GM19328 (cell line): ENCODE data around the gene ACOT7.
"Not testable (repeated sequence)": the region's sequence is repeated elsewhere in the genome, so short reads cannot be mapped to it uniquely, and the experiment has no call there.

Source experiments
- ATAC-seq: cut with Tn5 transposase; IDR thresholded peaks from one replicate; pipeline ENCODE4 v1.9.1; 2021; ENCODE audit warnings: mild to moderate bottlenecking, moderate library complexity; ENCODE audit not compliant: unreplicated experiment

The ACOT7 gene, protein sequence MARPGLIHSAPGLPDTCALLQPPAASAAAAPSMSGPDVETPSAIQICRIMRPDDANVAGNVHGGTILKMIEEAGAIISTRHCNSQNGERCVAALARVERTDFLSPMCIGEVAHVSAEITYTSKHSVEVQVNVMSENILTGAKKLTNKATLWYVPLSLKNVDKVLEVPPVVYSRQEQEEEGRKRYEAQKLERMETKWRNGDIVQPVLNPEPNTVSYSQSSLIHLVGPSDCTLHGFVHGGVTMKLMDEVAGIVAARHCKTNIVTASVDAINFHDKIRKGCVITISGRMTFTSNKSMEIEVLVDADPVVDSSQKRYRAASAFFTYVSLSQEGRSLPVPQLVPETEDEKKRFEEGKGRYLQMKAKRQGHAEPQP

GRCh38 chr1:6393400-6394187 lies at the start of gene ACOT7:
ACOT7 (minus strand) TSS chr1:6393767; CDS start chr1:6393399, 368 bp downstream.
- peak; percentile 75 for ATAC-seq

GRCh38 chr1:6441586-6441985 lies 48.0 kb upstream of the ACOT7 start:
- no peak for ATAC-seq

GRCh38 chr1:6440198-6441126 lies 46.9 kb upstream of the ACOT7 start:
- ATAC-seq = no peak

DNA sequence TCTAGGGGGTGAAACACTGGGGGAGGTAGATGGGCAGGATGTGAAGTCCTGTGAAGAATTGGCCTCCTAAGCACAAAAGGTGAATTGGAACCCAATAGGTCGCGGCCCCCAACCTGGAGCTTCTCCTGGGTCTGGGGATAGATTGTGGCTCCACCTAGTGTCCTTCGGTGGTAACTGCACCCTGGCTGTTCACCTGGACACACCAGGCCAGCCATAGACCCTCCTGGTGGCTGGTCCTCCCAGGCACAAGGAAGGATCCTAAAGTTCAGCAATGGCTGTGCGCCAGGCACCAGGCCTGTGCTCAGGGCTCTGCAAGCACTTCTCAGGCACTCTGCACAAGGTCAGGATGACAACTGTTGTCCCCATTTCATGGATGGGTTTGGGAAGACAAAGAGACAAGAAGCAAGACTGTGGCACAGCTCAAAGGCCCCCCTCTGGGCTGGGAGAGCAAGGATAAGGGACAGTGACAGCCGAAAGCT lies 44.5 kb upstream of the ACOT7 start:
- no peak for ATAC-seq

GRCh38 chr1:6437012-6437700 lies 43.6 kb upstream of the ACOT7 start:
- ATAC-seq = not testable (repeated sequence)

GRCh38 chr1:6436277-6436676 lies 42.7 kb upstream of the ACOT7 start:
- ATAC-seq = not testable (repeated sequence)

GRCh38 chr1:6435547-6435946 lies 42.0 kb upstream of the ACOT7 start:
- no peak for ATAC-seq

DNA sequence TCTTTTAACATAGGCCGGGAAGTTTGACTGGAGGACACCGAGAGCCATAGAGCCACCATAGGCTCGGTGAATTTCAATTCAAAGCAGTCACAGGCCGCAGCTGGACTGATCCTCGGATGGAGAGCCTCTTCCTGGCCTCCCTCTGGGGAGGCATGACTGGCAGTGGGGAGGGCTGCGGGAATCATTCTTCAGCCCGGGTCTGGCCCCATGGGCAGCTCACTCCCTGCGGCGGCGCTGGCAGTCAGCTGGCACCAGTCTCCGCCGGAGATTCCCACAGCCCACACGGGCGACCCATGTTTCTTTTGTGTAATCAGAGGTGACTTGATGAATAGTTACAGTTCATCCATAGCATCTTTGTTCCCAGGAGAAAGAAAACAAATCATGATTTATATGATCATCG lies 41.6 kb upstream of the ACOT7 start:
- ATAC-seq = no peak

GRCh38 chr1:6434186-6434585 lies 40.6 kb upstream of the ACOT7 start:
- no peak for ATAC-seq

DNA sequence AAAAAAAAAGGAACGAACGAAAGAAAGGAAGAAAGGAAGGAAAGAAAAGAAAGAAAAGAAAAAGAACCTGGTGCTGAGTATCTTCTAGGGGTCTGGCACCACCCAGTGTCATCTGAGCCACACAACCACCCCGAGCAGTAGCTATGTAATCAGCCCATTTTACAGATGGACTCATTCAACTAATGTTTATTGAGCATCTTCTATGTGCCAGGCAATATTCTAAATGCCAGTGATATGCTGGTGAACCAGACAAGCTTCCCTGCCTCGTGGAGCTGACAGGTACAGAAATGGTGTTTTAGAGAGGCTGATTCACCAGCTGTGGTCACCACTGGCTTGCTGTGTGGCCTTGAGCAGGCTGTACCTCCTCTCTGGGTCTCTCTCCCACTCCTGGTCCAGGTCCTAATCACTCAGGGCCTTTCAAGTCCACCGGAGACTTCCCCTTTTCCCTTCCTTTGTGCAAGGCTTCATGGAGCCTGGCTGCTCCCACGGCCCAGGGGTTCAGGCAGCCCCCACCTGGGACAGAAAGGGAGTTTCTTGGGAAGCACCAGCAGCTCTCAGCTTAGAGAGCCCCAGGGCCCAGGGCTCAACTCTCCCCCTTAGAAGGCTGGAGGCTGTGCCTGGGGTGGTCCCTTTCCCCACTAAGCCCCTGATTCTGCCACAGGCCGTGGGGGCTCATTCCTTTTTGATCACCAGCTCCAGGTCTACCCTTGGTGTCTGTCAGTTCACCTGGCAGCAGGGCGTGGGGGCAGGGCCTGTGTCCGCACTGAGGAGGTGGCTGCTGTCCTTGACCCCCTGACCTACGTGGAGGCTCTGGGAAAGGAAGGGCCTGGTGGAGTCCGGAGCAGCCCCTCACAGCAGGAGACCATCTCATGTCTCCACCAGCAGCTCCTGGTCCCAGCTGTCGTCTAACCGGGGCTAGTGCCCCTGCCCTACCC lies 38.3 kb upstream of the ACOT7 start:
- not testable (repeated sequence) for ATAC-seq

DNA sequence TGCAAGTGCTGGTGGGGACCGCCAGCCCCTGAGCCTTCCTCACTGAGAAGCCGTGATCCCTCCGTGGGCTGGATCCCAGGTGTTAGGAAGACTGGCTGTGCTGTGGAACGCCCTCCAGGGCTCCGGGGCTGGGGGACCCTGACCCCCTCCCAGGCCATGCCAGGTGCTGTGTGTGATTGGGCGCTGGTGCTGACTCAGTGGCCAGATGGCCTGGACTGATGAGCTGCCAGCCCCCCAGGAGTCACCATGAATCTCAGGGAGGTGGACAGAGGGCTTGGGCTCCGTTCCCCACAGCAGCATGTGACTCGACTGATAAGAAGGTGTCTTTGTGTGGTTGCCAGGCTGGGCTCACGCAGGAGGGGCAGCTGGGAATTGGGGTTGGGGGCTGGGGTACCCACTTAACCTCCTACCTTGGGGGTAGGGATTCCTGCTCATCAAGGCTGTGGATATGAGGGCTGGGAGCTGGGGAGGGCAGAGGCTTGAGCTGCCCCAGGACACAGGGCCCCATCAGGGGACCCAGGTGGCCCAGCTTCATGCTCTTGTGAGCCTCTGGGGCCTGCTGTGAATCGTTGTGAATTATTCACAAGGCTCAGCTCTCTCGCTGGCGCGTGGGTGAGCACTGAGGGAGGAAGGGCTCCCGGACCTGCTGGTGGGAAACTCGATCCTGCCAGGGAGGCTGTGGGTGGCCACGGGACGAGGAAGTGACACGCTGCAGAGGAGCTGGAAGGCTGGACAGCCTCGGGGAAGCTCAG lies 36.3 kb upstream of the ACOT7 start:
- not testable (repeated sequence) for ATAC-seq

DNA sequence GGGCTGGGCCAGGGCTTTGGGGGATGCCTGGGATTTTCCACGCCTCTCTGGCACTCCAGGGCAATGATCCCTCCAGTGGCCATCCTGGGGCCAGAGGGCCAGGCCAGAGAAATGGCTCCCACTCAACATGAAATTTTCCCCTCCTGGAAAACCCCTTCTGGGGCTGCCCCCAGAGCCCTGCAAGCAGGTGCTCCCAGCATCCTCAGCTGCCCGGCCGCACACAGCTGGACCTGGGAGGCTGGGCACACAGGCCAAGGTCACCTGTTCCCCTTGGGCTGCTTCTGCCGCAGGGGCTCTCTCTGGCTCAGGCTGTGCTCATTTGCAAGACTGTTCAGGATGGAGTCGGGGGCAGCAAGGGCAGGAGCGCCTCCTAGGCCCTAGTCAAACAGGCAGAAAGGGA lies 34.9 kb upstream of the ACOT7 start:
- not testable (repeated sequence) for ATAC-seq

DNA sequence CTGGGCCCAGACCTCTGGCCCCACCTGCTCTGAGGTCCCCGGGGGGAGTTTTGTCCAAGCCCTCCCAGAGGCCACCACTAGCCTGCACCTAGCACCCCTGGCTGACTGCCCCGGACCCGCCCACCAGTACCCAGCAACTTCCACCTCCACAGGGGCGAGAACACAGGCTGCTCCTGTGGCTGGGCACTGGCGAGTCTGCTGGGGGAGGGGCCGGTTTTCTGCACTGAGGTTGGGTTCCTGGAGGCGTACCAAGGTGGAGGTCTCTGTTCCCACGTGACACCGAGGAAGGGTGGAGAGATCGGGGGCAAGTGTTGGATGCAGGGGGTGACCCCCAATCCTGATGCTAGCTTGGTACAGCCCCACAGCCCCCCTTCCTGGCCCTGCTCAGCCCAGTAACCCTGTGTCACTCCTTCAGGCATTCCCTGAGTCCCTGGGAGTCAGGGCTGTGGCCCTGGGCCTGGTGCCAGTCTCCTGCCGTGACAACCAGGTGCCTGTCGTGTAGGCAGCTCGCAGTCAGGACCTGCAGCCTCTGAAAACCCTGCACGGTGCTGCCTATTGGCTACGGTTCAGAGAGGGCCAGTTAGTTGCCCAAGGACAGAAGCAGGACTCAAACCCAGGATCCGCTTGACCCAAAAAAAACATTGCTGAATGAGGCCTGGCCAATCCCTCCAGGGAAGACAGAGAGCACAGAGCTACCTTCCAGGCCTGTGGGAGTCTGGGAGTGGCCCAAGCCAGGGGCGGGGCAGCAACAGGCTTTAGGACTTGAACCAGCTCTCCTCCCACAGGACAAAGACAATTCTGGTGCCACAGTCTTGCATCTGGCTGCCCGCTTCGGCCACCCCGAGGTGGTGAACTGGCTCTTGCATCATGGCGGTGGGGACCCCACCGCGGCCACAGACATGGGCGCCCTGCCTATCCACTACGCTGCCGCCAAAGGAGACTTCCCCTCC lies 34.1 kb upstream of the ACOT7 start:
- no peak for ATAC-seq

DNA sequence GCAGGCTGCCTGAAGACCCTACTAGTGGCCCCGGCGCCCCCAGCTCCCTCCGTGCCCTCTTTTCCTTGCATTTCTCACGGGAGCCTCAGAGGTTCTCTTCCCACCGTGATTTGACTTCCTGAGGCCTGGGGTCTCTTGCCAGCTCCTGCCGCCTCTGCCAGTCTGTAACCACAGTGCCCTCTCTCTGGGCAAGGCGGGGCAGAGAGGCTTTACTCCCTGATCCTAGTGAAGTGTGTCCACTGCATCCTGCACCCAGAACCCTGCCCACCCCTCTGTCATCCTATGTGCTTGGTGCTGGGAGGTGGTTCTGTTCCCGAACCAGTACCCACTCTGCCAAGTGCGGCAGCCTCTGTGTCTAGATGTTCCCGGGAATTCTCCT lies 33.4 kb upstream of the ACOT7 start:
- ATAC-seq = no peak

GRCh38 chr1:6426277-6426971 lies 32.9 kb upstream of the ACOT7 start:
- ATAC-seq = no peak

- ATAC-seq = no peak
These were observed 32.1 kb upstream of the ACOT7 start for GRCh38 chr1:6425658-6426057.
